ENCODE data around the gene OR10W1. TPM values are rescaled to one million over a fixed set of nuclear protein-coding genes. Genes with fewer than 3 reads are reported as not detected.

The OR10W1 gene
- total and polyA plus RNA-seq, 2 donors (not counting 1 experiment from before 2014, with no cell fraction given) = not detected

DNA sequence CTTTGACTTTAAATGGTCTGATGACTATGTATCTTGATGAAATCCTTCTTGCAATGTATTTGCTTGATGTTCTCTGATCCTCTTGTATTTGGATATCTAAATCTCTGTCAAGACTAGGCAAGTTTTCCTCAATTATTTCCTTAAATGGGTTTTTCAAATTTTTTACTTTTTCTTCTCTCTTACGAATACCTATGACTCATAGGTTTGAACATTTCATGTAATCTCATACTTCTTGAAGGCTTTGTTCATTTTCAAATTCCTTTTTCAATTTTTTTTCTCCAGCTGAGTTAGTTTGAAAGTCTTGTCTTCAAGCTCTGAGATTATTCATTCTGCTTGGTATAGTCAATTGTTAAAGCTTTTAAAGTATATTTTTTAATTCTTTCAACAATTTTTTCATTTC lies 13.1 kb downstream of the OR10W1 start:
- DNase-seq (no peak), ATAC-seq (ENCODE audit: low read depth) (no peak)
- Histone ChIP-seq H3K36me3 (replicated peaks in 1 of 2; ENCODE audit: control extremely low read depth in 1 of 2, control insufficient read depth in 1 of 2, extremely low read depth in 1 of 2, insufficient read depth in 2 of 2, low read length in 1 of 2) (no peaks in the 10 kb centered on the region), H3K27ac (ENCODE audit: low read length in 2 of 2) (no peak overlapping the region), H3K9ac (ENCODE audit: low read length) (no peak overlapping the region), H3K4me2 (replicated peaks; ENCODE audit: low read depth, low read length, poor library complexity, severe bottlenecking) (no peak overlapping the region), H2AFZ (ENCODE audit: insufficient read depth, low read depth, low read length, poor library complexity, severe bottlenecking) (no peak overlapping the region), H3K4me3 (ENCODE audit: control extremely low read depth in 1 of 5, extremely low read depth in 1 of 5, insufficient read depth in 1 of 5, low read depth in 2 of 5, low read length in 4 of 5) (no peak overlapping the region), H3K9me3 (ENCODE audit: control extremely low read depth in 1 of 3, control insufficient read depth in 2 of 3, insufficient read depth in 1 of 3, low read length in 2 of 3) (peaks cover 0 to 6% (median 3%) of the 10 kb centered on the region in 3 donors), H3K79me2 (ENCODE audit: control insufficient read depth, insufficient read depth, low read length) (no peaks in the 10 kb centered on the region), H3K27me3 (replicated peaks in 1 of 4; ENCODE audit: control extremely low read depth in 1 of 4, control insufficient read depth in 3 of 4, insufficient read depth in 4 of 4, low read length in 3 of 4) (no peaks in the 10 kb centered on the region), H4K20me1 (ENCODE audit: control insufficient read depth, insufficient read depth, low read length, poor library complexity, severe bottlenecking) (no peaks in the 10 kb centered on the region), H3K4me1 (ENCODE audit: control insufficient read depth in 2 of 2, insufficient read depth in 2 of 2, low read length in 2 of 2) (no peaks in the 10 kb centered on the region)
- Mint-ChIP-seq H3K27ac (no peak overlapping the region), H3K9me3 (ENCODE audit: insufficient read depth) (peaks cover 4% of the 10 kb centered on the region), H3K4me1 (no peaks in the 10 kb centered on the region), H3K27me3 (peaks cover 4% of the 10 kb centered on the region), H3K4me3 (no peak overlapping the region)
- WGBS (ENCODE audit: insufficient coverage) = no CpG with 5 or more reads among the region's 1 CpG
- intact Hi-C loops (cut with micrococcal nuclease) = no loop called here
- TF ChIP-seq, protein P1, sequence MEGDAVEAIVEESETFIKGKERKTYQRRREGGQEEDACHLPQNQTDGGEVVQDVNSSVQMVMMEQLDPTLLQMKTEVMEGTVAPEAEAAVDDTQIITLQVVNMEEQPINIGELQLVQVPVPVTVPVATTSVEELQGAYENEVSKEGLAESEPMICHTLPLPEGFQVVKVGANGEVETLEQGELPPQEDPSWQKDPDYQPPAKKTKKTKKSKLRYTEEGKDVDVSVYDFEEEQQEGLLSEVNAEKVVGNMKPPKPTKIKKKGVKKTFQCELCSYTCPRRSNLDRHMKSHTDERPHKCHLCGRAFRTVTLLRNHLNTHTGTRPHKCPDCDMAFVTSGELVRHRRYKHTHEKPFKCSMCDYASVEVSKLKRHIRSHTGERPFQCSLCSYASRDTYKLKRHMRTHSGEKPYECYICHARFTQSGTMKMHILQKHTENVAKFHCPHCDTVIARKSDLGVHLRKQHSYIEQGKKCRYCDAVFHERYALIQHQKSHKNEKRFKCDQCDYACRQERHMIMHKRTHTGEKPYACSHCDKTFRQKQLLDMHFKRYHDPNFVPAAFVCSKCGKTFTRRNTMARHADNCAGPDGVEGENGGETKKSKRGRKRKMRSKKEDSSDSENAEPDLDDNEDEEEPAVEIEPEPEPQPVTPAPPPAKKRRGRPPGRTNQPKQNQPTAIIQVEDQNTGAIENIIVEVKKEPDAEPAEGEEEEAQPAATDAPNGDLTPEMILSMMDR (IDR thresholded peaks at IDR 0.05) = no peak
- TF ChIP-seq EZH2 (IDR thresholded peaks at IDR 0.05; ENCODE audit: borderline replicate concordance, insufficient read depth, low read depth, low read length, poor library complexity, severe bottlenecking) = no peak
- CTCF ChIA-PET = no interaction called here
- POLR2A ChIA-PET = no interaction called here

DNA sequence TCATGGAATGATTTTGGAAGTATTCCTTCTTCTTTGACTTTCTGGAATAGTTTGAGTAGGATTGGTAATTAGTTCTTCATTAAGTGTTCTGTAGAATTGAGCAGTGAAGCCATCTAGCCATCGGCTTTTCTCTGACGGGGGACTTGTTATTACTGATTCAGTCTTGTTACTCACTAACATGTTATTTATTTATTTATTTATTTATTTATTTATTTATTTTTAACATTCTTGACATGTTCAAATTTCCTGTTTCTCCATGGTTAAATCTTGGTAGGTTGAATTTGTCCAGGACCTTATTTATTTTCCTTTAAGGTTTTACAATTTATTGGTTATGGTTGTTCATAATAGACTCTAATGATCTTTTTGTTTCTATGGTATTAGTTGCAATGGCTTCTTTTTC lies 24.1 kb downstream of the OR10W1 start:
- ATAC-seq (ENCODE audit: low read depth) = no peak
- no CpG with 5 or more reads among the region's 2 CpGs for WGBS (ENCODE audit: insufficient coverage)
- H3K4me3 Mint-ChIP-seq = no peak overlapping the region

More for the DNA sequence above, 24.1 kb downstream of the OR10W1 start:
- Histone ChIP-seq H3K27me3 (replicated peaks in 1 of 4; ENCODE audit: control extremely low read depth in 1 of 4, control insufficient read depth in 3 of 4, insufficient read depth in 4 of 4, low read length in 3 of 4) (no peaks in the 10 kb centered on the region), H3K4me3 (ENCODE audit: control extremely low read depth in 1 of 5, extremely low read depth in 1 of 5, insufficient read depth in 1 of 5, low read depth in 2 of 5, low read length in 4 of 5) (no peak overlapping the region), H3K4me2 (replicated peaks; ENCODE audit: low read depth, low read length, poor library complexity, severe bottlenecking) (no peak overlapping the region), H2AFZ (ENCODE audit: insufficient read depth, low read depth, low read length, poor library complexity, severe bottlenecking) (no peak overlapping the region), H4K20me1 (ENCODE audit: control insufficient read depth, insufficient read depth, low read length, poor library complexity, severe bottlenecking) (no peaks in the 10 kb centered on the region), H3K79me2 (ENCODE audit: control insufficient read depth, insufficient read depth, low read length) (no peaks in the 10 kb centered on the region), H3K9ac (ENCODE audit: low read length) (no peak overlapping the region), H3K4me1 (ENCODE audit: control insufficient read depth in 2 of 2, insufficient read depth in 2 of 2, low read length in 2 of 2) (no peaks in the 10 kb centered on the region), H3K36me3 (replicated peaks in 1 of 2; ENCODE audit: control extremely low read depth in 1 of 2, control insufficient read depth in 1 of 2, extremely low read depth in 1 of 2, insufficient read depth in 2 of 2, low read length in 1 of 2) (no peaks in the 10 kb centered on the region), H3K9me3 (ENCODE audit: control extremely low read depth in 1 of 3, control insufficient read depth in 2 of 3, insufficient read depth in 1 of 3, low read length in 2 of 3) (peaks cover 0 to 4% (median 2%) of the 10 kb centered on the region in 3 donors), H3K27ac (ENCODE audit: low read length in 2 of 2) (no peak overlapping the region)
- POLR2A ChIA-PET = no interaction called here
- no peak for DNase-seq
- Mint-ChIP-seq H3K27ac (no peak overlapping the region), H3K4me1 (no peaks in the 10 kb centered on the region), H3K27me3 (peaks cover 6% of the 10 kb centered on the region), H3K9me3 (ENCODE audit: insufficient read depth) (peaks cover 3% of the 10 kb centered on the region)
- intact Hi-C loops (cut with micrococcal nuclease) = no loop called here
- no peak for TF ChIP-seq EZH2 (IDR thresholded peaks at IDR 0.05; ENCODE audit: borderline replicate concordance, insufficient read depth, low read depth, low read length, poor library complexity, severe bottlenecking)
- TF ChIP-seq, protein P1 (IDR thresholded peaks at IDR 0.05) = no peak
- CTCF ChIA-PET = no interaction called here
